Fibroblast of the aortic adventitia (primary cell): ENCODE measurements around the gene TRABD2B. TPM values are rescaled to one million over a fixed set of nuclear protein-coding genes. Genes with fewer than 3 reads are reported as not detected.

Experiments
- DNase-seq: peaks from one replicate; pipeline ENCODE4 v3.0.0-alpha.2; 2010; ENCODE audit warnings: low read depth
- H3K4me3 ChIP-seq: 2 replicates; pipeline ENCODE4 v1.5.1; 2011; ENCODE audit warnings: low read depth, mild to moderate bottlenecking, control low read depth, low read length, moderate library complexity
- total RNA-seq: library from RNA; depleted of rRNA; stranded (reverse); fragments of >200 nt; gene quantifications from 2 replicates; pipeline ENCODE4 v1.2.3, GENCODE V29; 2012; ENCODE audit warnings: low replicate concordance
- TF ChIP-seq, protein P1 (sequence below): IDR thresholded peaks from 2 replicates; pipeline ENCODE4 v1.5.1; 2011; ENCODE audit warnings: mild to moderate bottlenecking, low read length, control low read depth, inconsistent platforms; ENCODE audit not compliant: insufficient read depth

The TRABD2B gene
- total RNA-seq, 1 donor: under 0.01 TPM

DNA sequence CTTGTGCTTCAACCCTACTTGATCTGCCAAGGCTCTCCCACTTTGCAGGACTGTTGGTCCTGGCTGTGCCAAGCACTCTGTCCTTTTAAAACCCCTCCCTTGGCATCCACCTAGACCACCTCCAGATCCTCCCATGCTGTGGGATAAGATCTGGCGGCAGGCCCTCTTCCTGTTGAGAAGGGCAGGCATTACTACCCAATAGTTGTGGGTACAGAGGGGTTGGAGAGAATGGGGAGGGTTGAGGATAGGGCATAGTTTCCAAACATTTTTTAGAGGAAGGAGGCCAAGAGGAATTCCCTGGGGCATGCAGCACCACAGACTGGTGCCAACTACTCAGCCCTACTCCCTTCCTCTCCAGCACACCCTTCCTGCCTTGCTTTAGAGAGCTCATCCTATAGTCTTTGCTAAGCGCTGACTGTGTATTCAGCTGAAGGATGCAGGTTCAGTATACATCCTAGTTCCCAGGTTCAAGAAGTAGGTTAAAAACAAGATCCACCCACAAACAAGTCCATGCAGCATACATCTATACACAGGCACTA, 70.7 kb downstream of the TRABD2B start:
- no peak overlapping the region for H3K4me3 ChIP-seq
- no peak for DNase-seq
- TF ChIP-seq, protein P1, sequence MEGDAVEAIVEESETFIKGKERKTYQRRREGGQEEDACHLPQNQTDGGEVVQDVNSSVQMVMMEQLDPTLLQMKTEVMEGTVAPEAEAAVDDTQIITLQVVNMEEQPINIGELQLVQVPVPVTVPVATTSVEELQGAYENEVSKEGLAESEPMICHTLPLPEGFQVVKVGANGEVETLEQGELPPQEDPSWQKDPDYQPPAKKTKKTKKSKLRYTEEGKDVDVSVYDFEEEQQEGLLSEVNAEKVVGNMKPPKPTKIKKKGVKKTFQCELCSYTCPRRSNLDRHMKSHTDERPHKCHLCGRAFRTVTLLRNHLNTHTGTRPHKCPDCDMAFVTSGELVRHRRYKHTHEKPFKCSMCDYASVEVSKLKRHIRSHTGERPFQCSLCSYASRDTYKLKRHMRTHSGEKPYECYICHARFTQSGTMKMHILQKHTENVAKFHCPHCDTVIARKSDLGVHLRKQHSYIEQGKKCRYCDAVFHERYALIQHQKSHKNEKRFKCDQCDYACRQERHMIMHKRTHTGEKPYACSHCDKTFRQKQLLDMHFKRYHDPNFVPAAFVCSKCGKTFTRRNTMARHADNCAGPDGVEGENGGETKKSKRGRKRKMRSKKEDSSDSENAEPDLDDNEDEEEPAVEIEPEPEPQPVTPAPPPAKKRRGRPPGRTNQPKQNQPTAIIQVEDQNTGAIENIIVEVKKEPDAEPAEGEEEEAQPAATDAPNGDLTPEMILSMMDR: no peak

DNA sequence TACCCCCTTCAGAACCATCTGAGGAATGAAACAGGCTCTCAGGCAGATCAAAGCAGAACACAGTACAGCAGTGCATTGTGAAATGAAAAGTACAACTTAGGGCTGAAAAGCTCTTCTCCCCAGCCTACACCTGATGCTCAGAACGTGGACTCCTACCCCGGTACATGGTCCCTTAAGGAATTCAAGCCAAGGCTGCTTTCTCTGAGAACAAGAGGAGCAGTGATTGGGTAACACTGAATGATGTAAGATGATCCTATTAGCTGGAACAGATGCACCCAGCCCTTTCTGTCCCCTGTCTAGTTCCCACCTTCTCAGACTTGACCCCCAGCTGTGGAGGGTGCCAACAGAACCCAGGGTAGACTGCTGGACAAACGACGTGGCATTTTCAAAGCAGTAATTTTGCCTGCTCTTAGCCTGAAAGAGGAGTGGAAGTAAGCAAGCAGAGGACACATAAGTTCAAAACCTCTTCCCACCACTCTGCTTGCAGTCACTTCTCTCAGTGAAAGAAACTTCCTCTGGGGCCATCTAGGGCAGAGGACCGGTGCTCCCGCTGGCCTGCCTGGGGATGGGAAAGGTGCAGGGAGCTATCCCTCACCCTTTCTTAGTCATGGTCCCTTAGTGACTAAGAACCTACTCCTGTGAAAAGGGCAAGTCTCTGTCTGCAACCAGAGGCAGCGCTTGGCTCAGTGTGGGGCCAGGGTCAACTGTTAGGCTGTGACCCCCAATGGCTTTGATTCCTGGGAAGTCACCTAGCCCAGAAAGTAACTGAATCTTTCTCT, 72.7 kb downstream of the TRABD2B start:
- no peak overlapping the region for H3K4me3 ChIP-seq
- TF ChIP-seq, protein P1: no peak
- DNase-seq: no peak

- TF ChIP-seq, protein P1: no peak
- DNase-seq: no peak
- H3K4me3 ChIP-seq: no peak overlapping the region
Measured at GRCh38 chr1:47921935-47922415, 75.2 kb downstream of the TRABD2B start.

DNA sequence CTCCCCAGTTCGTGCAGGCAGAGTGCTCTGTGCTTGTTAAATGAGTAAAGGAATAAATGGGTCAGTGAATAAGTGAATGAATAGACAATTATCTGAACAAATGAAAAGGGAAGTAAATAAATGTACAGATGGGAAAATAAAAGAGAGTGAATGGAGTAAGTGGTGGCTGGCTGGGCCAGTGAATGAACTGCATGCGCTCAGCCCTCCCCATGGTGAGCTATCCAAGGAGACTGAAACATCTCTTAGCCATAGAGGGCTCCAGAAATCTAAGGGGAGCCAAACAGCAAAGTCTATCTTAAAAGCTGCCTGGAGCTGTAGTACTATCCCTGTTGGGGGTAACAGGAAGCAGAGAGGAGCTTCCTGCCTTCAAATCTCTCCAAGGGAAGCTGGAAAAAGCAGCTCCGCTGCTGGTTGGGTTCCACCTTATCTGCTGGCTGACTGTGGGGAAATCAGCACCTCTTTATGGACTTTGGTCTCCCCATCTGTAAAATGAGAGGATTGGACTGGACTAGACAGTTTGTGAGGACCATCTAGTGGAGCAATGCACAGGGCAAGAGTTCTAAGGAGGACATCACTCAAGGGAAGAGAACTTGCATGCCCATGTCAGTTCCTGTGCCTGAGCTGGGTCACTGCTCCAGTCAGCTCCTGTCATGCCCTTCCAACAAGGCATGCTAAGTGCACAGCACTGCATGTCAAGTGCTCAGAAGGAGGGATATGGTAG, 77.9 kb downstream of the TRABD2B start:
- no peak overlapping the region for H3K4me3 ChIP-seq
- DNase-seq: no peak
- TF ChIP-seq, protein P1: no peak

- TF ChIP-seq, protein P1: no peak
- no peak for DNase-seq
- H3K4me3 ChIP-seq: no peak overlapping the region
Measured at GRCh38 chr1:47918257-47918867, 78.8 kb downstream of the TRABD2B start.

GRCh38 chr1:47917687-47918086, 79.5 kb downstream of the TRABD2B start:
- H3K4me3 ChIP-seq: no peak overlapping the region
- TF ChIP-seq, protein P1: no peak
- no peak for DNase-seq
